Measurements from ENCODE around the gene C1orf35.

C1orf35 gene

DNA sequence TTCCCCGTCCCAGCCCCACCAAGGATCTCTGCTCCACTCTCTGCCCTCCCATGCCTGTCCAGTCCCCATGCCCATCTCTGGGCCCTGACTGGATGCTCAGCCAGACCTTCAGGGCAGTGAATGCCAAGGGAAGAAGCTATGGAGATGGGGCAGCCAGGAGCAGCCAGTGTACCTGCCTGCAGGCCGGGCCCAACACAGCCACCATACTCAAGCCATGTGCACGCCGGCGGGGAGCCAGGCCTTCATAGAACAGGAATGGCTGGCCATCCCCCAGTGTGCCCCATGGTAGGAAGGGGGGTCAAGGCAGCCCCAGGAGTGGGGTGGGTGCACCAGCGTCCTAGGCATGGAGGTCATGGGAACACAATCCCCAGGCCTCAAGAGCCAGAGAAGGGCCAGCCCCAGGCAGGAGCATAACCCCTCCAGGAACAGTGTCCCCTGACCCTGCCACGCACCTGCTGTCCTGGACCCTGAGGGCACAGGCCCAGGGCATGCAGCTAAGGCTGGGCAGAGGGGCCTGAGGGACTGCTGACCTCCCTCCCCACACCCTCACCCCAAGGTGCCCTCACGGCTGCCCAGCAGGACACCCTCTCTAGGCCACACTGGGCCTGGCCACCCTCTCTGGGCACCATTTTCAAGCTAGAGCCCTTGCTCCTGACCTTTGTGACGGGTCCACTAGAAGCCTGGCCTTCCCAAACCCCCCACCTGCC is 40.9 kb downstream of the C1orf35 start:
- no peak for DNase-seq

DNA sequence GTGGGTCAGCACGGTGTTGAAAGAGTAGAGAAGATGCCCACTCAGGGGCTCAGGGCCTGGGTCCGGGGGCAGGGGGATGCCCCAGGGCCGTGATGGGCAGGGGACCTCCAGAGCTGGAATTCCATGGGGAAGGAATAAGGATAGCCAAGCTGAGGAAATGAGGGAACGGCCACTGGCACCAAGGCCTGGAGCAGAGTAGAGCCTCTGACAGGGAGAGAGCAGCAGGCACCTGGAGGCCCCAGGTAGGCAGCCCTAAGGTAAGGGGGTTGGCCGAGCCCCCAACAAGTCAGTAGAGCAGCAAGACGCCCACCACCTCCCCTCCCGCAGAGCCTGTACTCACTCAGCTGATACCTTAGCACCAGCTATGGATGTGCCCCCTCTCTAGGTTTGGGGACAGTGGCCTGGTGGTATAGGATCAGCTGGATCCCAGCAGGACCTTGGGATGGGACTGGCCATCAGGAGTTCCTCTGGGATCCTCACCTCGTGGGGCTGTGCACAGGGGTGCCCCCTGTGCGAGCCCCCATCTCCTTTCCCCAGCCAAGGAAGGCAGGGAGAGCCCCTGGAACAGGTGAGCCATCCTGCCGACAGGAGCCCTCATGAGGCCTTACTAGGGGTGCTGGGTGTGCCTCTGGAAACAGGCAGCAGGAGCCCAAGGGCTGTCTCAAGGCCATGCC is 41.6 kb downstream of the C1orf35 start:
- no peak for DNase-seq

DNA sequence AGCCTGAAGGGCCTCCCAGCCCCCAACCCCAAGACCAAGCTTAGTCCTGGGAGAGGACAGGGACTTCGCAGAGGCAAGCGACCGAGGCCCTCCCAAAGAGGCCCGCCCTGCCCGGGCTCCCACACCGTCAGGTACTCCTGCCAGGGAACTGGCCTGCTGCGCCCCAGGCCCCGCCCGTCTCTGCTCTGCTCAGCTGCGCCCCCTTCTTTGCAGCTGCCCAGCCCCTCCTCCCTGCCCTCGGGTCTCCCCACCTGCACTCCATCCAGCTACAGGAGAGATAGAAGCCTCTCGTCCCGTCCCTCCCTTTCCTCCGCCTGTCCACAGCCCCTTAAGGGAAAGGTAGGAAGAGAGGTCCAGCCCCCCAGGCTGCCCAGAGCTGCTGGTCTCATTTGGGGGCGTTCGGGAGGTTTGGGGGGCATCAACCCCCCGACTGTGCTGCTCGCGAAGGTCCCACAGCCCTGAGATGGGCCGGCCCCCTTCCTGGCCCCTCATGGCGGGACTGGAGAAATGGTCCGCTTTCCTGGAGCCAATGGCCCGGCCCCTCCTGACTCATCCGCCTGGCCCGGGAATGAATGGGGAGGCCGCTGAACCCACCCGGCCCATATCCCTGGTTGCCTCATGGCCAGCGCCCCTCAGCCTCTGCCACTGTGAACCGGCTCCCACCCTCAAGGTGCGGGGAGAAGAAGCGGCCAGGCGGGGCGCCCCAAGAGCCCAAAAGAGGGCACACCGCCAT is 42.5 kb downstream of the C1orf35 start:
- DNase-seq = no peak

DNA sequence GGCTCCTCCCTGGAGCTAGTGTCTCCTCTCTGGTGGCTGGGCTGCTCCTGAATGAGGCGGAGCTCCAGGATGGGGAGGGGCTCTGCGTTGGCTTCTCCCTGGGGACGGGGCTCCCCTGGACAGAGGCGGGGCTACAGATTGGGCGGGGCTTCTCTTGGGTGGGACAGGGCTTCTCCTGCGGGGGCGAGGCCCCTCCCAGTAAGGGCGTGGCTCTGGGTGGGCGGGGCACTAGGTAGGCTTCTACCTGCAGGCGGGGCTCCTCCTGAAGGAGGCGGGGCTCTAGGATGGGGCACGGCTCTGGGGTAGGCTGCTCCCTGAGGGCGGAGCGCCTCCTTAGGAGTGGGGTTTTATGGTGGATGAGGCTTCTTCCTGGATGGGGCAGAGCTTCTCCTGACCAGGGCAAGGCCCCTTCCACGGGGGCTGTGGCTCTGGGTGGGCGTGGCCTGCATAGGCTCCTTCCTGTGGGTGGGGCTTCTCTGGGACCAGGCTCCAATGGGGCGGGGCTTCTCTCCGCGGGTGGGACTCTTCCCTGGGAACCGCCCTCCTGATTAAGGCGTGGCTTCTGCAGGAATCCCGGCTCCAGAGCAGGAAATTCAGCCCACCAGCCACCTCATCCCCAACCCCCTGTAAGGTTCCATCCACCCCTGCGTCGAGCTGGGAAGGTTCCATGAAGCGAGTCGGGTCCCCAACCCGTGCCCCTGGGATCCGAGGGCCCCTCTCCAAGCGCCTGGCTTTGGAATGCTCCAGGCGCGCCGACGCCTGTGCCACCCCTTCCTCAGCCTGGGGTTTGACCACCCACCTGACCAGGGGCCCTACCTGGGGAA is 43.3 kb downstream of the C1orf35 start:
- peak; percentile 60 for DNase-seq

DNA sequence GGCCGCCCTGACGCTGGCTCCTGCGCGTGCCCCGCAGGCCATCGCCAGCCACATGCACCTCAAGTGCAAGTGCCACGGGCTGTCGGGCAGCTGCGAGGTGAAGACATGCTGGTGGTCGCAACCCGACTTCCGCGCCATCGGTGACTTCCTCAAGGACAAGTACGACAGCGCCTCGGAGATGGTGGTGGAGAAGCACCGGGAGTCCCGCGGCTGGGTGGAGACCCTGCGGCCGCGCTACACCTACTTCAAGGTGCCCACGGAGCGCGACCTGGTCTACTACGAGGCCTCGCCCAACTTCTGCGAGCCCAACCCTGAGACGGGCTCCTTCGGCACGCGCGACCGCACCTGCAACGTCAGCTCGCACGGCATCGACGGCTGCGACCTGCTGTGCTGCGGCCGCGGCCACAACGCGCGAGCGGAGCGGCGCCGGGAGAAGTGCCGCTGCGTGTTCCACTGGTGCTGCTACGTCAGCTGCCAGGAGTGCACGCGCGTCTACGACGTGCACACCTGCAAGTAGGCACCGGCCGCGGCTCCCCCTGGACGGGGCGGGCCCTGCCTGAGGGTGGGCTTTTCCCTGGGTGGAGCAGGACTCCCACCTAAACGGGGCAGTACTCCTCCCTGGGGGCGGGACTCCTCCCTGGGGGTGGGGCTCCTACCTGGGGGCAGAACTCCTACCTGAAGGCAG is 44.0 kb downstream of the C1orf35 start:
- peak; percentile 60 for DNase-seq

DNA sequence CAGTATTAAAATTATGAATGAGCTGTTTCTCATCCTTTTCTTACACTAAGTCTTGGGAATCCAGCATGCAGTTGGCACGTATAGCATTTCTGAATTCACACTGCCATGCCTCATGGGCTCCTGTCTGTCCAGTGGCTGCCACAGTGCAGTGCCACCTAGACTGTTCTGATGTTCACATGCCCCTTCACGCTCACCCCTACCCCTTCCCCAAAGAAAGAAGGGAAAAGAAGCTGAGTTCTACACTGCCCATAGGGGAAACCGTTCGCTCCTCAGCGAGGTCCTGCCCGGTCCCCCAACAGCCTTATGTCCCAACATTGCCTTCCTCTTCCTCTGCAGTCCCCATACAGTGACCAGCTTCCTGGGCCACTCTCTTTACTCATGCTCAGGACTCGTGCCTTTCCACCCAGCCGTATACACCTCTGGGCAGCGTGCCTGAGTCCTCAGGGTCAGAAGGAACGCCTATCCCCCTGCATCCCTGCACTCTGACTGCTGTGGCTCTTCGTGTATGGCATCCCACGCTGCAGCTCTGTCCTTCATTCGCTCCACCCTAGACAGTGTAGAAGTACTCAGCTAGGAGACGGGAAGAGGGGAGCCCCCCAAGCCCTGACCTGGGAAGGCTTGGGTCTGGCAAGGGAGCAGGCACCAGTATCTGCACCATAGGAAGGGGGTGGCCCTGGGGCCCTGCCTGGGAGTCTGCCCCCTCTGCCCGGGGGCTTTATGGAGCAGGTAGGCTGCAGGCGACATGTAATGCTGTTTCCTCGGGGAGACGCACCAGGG is 44.8 kb downstream of the C1orf35 start:
- DNase-seq = no peak

Measured in DMS79 (cell line).